ENCODE results near the gene IGIP.

The IGIP gene

DNA sequence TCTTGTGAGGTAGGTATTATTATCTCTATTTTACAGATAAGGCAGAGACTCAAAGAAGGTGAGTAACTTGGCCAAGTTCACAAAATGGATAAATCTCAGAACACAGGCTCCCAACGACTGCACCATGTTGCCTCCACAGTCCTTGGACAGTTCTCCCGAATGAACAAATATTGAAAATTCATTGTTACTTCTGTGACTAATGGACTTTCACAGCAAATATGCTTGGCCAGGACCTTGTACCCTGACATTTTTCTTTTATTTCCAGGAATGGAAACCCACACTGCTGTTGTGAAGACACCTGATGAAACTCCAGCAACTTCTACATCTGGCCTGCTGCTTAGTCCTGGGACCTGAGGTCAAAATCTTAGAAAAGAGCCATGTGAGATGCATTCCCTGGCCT is 46.7 kb downstream of the IGIP start:
- TF ChIP-seq, protein P1, sequence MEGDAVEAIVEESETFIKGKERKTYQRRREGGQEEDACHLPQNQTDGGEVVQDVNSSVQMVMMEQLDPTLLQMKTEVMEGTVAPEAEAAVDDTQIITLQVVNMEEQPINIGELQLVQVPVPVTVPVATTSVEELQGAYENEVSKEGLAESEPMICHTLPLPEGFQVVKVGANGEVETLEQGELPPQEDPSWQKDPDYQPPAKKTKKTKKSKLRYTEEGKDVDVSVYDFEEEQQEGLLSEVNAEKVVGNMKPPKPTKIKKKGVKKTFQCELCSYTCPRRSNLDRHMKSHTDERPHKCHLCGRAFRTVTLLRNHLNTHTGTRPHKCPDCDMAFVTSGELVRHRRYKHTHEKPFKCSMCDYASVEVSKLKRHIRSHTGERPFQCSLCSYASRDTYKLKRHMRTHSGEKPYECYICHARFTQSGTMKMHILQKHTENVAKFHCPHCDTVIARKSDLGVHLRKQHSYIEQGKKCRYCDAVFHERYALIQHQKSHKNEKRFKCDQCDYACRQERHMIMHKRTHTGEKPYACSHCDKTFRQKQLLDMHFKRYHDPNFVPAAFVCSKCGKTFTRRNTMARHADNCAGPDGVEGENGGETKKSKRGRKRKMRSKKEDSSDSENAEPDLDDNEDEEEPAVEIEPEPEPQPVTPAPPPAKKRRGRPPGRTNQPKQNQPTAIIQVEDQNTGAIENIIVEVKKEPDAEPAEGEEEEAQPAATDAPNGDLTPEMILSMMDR (IDR thresholded peaks at IDR 0.05; ENCODE audit: borderline replicate concordance, insufficient read depth, low read depth, low read length) = no peak
- no peak overlapping the region for H3K4me3 ChIP-seq (ENCODE audit: low read depth, low read length)

DNA sequence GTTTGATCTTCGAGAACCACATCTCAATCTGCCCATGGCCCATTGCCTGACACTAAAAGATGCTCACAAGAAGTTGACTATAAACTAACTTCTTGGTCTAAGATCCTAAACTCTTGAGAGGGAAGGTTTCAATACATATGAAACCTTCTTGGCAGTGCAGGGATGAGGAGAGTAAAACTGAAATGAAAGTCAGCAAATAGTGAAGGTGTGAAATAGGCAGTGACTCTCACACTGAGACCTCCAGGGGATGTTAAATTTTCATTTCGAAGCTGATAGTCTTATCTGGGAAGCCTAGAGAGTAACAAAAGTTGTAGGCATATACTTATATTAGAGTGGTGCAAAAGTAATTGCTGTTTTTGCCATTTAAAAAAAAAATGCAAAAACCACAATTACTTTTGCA is 48.3 kb downstream of the IGIP start:
- H3K4me3 ChIP-seq (ENCODE audit: low read depth, low read length) = no peak overlapping the region
- TF ChIP-seq, protein P1 (IDR thresholded peaks at IDR 0.05; ENCODE audit: borderline replicate concordance, insufficient read depth, low read depth, low read length) = no peak

DNA sequence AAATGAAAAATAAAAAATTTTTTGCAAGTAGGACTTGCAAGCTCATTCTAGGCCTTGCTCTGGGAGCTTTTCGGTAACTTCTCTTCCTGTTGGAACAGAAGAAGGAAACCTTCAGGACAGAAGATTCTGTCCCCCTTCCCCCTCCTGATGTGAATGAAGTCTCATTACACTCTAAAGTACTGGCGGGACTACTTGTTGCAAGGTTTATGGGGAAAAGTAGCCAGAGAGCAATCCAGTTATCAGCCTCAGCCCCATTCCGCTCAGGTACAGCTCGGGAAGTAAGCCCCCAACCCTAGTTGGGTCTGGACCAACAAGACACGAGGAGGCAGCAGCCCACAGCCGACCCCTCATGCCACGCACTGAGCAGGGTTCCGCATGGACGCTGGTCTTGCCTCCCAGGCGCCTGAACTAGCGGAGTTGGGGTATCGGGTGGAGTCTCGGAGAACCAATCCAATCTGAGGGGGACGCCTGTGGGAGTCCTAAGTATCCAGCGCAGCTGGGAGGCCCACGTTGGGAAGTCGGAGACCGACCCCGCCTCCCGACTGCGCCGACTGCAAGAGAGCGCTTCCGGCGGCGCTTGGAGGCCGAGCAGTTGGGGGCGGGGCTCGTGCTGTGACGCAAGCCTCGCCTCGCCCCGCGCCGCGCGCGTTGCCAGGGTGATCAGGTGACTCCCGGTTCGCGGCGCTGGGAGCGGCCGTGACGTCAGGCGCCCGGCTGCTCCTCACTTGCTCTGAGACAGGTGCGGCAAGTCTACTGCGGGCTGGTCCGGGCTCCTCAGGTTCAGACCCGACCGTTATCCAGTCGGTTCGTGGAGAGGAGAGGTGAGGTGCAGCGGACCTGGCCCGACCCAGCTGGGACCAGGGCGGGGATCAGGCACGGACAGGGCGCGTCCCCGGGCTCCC is 49.0 kb downstream of the IGIP start, which contains the start of gene CYSTM1:
TSS of gene CYSTM1 (plus strand) at position 724 of the 902 bp plus-strand sequence. CDS start 19,278 bp downstream, outside the sequence.
- H3K4me3 ChIP-seq (ENCODE audit: low read depth, low read length) = peak within 1 kb of the TSS; percentile 96
- TF ChIP-seq, protein P1 (IDR thresholded peaks at IDR 0.05; ENCODE audit: borderline replicate concordance, insufficient read depth, low read depth, low read length) = no peak

DNA sequence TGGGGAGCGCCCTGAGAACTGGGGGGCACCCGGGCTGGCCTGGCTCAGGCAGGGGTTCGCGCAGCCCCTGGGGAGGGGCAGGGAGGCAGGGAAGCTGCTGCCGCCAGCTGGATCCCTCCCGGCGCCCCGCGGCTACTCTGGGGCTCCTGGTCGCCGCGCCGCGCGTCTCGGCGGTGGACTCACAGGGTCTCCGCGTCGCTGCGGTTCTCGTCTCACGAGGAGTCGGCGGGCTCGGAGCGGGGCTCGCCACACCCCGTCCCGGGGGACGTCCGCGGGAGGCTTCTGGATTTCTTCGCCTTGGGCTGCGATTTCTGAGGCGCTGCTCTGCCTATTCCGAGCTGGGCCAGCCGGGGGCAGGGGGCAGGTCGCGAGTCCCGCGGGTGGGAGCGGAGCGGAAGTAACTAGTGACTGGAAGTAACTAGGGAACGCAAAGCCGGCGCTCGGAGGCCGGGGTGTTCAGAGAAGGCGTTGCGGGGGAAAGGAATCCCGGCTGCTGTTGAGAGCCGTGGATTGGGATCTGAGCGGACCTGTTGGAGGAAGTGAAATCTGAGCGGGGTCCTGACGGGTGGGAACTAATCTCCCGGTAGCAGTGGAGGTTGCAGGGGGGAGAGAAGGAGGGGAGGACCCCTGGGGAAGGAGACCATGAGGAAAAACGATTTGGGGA is 49.8 kb downstream of the IGIP start:
- H3K4me3 ChIP-seq (ENCODE audit: low read depth, low read length) = peak overlapping the region; percentile 96
- TF ChIP-seq, protein P1 (IDR thresholded peaks at IDR 0.05; ENCODE audit: borderline replicate concordance, insufficient read depth, low read depth, low read length) = peak; percentile 21; the same call in 1 of the 2 replicates

DNA sequence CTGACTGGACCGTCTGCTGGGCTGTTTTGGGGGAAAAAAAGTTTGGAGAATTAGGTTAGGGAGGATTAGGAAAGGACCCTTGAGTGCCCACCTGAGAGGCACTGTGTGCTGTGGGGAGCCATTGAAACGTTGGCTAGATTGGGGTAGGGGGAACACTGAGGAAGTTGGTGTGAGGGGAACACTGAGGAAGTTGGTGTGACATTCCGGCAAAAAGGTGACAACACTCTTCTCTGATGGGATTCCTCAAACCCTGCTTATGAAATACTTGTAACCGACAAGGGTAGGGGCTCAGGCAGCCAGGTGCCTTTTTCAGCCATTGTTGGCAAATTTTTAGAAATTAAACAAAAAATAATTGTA is 50.3 kb downstream of the IGIP start:
- H3K4me3 ChIP-seq (ENCODE audit: low read depth, low read length) = peak overlapping the region; percentile 96
- TF ChIP-seq, protein P1 (IDR thresholded peaks at IDR 0.05; ENCODE audit: borderline replicate concordance, insufficient read depth, low read depth, low read length) = no peak

DNA sequence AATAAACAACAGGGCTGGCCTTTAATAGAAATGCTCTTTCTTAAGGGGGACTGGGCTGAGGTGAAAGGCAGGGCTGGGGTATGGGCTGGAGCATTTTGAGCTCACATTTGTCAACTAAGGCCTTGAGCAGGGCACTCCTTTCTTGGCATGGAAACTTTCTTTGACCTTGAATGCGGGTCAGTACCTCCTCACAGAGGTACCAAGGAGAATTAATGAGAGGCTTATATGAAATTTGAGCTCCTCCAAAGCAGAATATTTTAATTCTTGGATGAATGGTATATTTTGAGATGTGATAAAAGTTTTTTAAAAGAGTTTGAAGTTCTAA is 52.3 kb downstream of the IGIP start:
- H3K4me3 ChIP-seq (ENCODE audit: low read depth, low read length) = no peak overlapping the region
- TF ChIP-seq, protein P1 (IDR thresholded peaks at IDR 0.05; ENCODE audit: borderline replicate concordance, insufficient read depth, low read depth, low read length) = no peak

All from GM12875 (cell line).